GM23338 (cell line): ENCODE measurements around the gene SENP6. TPM values are rescaled to one million over a fixed set of nuclear protein-coding genes. Genes with fewer than 3 reads are reported as not detected.

Experiments used
- ATAC-seq: fragments of 200-7000 bp; cut with Tn5 transposase; 3 replicates; pipeline ENCODE4 v1.9.1; 2020
- DNase-seq: peaks from one replicate; pipeline ENCODE4 v3.0.0-alpha.2; 2015; ENCODE audit warnings: low spot score
- H2AFZ ChIP-seq: fragments of 200-600 bp; sonication (generic); 2 replicates; pipeline ENCODE4 v1.8.0; 2016; ENCODE audit warnings: antibody characterized with exemption, mild to moderate bottlenecking, moderate library complexity
- H3F3A ChIP-seq: fragments of 200-600 bp; sonication (generic); replicated peaks from 2 replicates; pipeline ENCODE4 v1.8.0; 2017; ENCODE audit warnings: antibody characterized with exemption, mixed run types, low read depth
- H3K27ac ChIP-seq: fragments of 200-600 bp; sonication (generic); 2 replicates; pipeline ENCODE4 v1.6.1; 2016; ENCODE audit warnings: low read depth
- H3K27me3 ChIP-seq: fragments of 200-600 bp; sonication (generic); 2 replicates; pipeline ENCODE4 v1.8.0; 2016; ENCODE audit warnings: mild to moderate bottlenecking, mixed run types, moderate library complexity; ENCODE audit not compliant: insufficient read depth
- H3K36me3 ChIP-seq: fragments of 200-600 bp; sonication (generic); 2 replicates; pipeline ENCODE4 v1.8.0; 2016; ENCODE audit warnings: mild to moderate bottlenecking; ENCODE audit not compliant: insufficient read depth
- H3K4me1 ChIP-seq: fragments of 200-600 bp; sonication (generic); 2 replicates; pipeline ENCODE4 v1.8.0; 2016; ENCODE audit warnings: mild to moderate bottlenecking, moderate library complexity; ENCODE audit not compliant: insufficient read depth
- H3K4me2 ChIP-seq: fragments of 200-600 bp; sonication (generic); 2 replicates; pipeline ENCODE4 v1.7.1; 2017; ENCODE audit warnings: mixed run types
- H3K4me3 ChIP-seq: fragments of 200-600 bp; sonication (generic); 2 replicates; pipeline ENCODE4 v1.6.1; 2016; ENCODE audit warnings: mixed run types
- H3K79me2 ChIP-seq: fragments of 200-600 bp; sonication (generic); replicated peaks from 2 replicates; pipeline ENCODE4 v1.8.0; 2017; ENCODE audit warnings: mild to moderate bottlenecking; ENCODE audit not compliant: insufficient read depth
- H3K9me2 ChIP-seq: fragments of 200-600 bp; sonication (generic); 2 replicates; pipeline ENCODE4 v1.8.0; 2017; ENCODE audit not compliant: insufficient read depth
- H4K20me1 ChIP-seq: fragments of 200-600 bp; sonication (generic); replicated peaks from 2 replicates; pipeline ENCODE4 v1.8.0; 2017; ENCODE audit warnings: mild to moderate bottlenecking; ENCODE audit not compliant: insufficient read depth
- H3K27ac Mint-ChIP-seq: 2 replicates; pipeline ENCODE4 v1.8.0; 2020; ENCODE audit warnings: inconsistent platforms, mild to moderate bottlenecking, moderate library complexity, mixed read lengths
- H3K27me3 Mint-ChIP-seq: 3 replicates; pipeline ENCODE4 v1.8.0; 2022; ENCODE audit warnings: low read depth, mild to moderate bottlenecking, moderate library complexity, mixed read lengths, inconsistent platforms; ENCODE audit not compliant: insufficient read depth, poor library complexity
- H3K36me3 Mint-ChIP-seq: 3 replicates; pipeline ENCODE4 v1.8.0; 2021; ENCODE audit warnings: low read depth, mild to moderate bottlenecking, inconsistent platforms, moderate library complexity, mixed read lengths
- H3K4me1 Mint-ChIP-seq: 3 replicates; pipeline ENCODE4 v1.8.0; 2020; ENCODE audit warnings: mild to moderate bottlenecking, inconsistent platforms, mixed read lengths
- H3K4me3 Mint-ChIP-seq: 3 replicates; pipeline ENCODE4 v1.8.0; 2021; ENCODE audit warnings: moderate library complexity, mild to moderate bottlenecking, inconsistent platforms, mixed read lengths
- H3K9me3 Mint-ChIP-seq: 3 replicates; pipeline ENCODE4 v1.8.0; 2020; ENCODE audit warnings: moderate library complexity, mild to moderate bottlenecking, inconsistent platforms, mixed read lengths
- CREB1 ChIP-seq: fragments of 250-450 bp; sonication (Bioruptor Pico); IDR thresholded peaks from 2 replicates; pipeline ENCODE4 v1.5.0; 2020; ENCODE audit warnings: low read depth, mild to moderate bottlenecking, moderate library complexity
- EZH2phosphoT487 ChIP-seq: fragments of 200-600 bp; sonication (generic); IDR thresholded peaks from one replicate; pipeline ENCODE4 v1.8.1; 2018; ENCODE audit warnings: antibody characterized with exemption; ENCODE audit not compliant: unreplicated experiment
- JUNB ChIP-seq: IDR thresholded peaks from one replicate; pipeline ENCODE4 v1.6.1; 2016; ENCODE audit warnings: antibody characterized with exemption; ENCODE audit not compliant: unreplicated experiment
- NANOG ChIP-seq: IDR thresholded peaks from 2 replicates; pipeline ENCODE4 v1.6.1; 2016; ENCODE audit warnings: antibody characterized with exemption, borderline replicate concordance
- POLR2AphosphoS5 ChIP-seq: IDR thresholded peaks from 2 replicates; pipeline ENCODE4 v1.6.1; 2016; ENCODE audit warnings: antibody characterized with exemption, low read depth
- ZNF331 ChIP-seq: fragments of 250-450 bp; sonication (Bioruptor Pico); IDR thresholded peaks from 2 replicates; pipeline ENCODE4 v1.5.0; 2020; ENCODE audit warnings: low read depth, mild to moderate bottlenecking, moderate library complexity
- ZNF462 ChIP-seq: fragments of 250-450 bp; sonication (Bioruptor Pico); IDR thresholded peaks from 2 replicates; pipeline ENCODE4 v1.5.0; 2020; ENCODE audit warnings: mild to moderate bottlenecking, moderate library complexity
- polyA plus RNA-seq: library from polyadenylated mRNA; unstranded; fragments of >200 nt; fragmentation: Nextera tagmentation; extraction: Ambion mirVana; gene quantifications from 2 replicates; pipeline ENCODE4 v1.2.1, GENCODE V29; 2016
- total RNA-seq: library from RNA; depleted of rRNA; stranded (reverse); fragments of >200 nt; shearing (Covaris generic); gene quantifications from 2 replicates; pipeline ENCODE4 v1.2.3, GENCODE V29; 2014
- TF ChIP-seq, protein P1 (sequence below): IDR thresholded peaks from 2 replicates; pipeline ENCODE4 v1.6.1; 2016; ENCODE audit warnings: antibody characterized with exemption
- TF ChIP-seq, protein P2 (sequence below): IDR thresholded peaks from one replicate; pipeline ENCODE4 v1.6.1; 2018; ENCODE audit warnings: antibody characterized with exemption; ENCODE audit not compliant: unreplicated experiment

SENP6 gene
- total and polyA plus RNA-seq, 2 experiments from 2014 or later = 66.6 to 114 TPM

- Histone ChIP-seq H3K27ac (no peak overlapping the region), H4K20me1 (no peaks in the 10 kb centered on the region), H3K9me2 (no peaks in the 10 kb centered on the region), H3K36me3 (peaks cover 32% of the 10 kb centered on the region), H3K4me2 (no peak overlapping the region), H3K27me3 (no peaks in the 10 kb centered on the region), H3K4me1 (no peaks in the 10 kb centered on the region), H3K79me2 (no peaks in the 10 kb centered on the region), H2AFZ (no peak overlapping the region), H3F3A (no peaks in the 10 kb centered on the region), H3K4me3 (no peak overlapping the region)
- DNase-seq (no peak), ATAC-seq (no peak)
- Mint-ChIP-seq H3K4me1 (no peaks in the 10 kb centered on the region), H3K27me3 (no peaks in the 10 kb centered on the region), H3K27ac (no peak overlapping the region), H3K9me3 (no peaks in the 10 kb centered on the region), H3K4me3 (no peak overlapping the region), H3K36me3 (peaks cover 43% of the 10 kb centered on the region; the same call in 2 of the 3 replicates)
- TF ChIP-seq CREB1 (CRISPR knock-in tag) = no peak
- TF ChIP-seq, protein P1, sequence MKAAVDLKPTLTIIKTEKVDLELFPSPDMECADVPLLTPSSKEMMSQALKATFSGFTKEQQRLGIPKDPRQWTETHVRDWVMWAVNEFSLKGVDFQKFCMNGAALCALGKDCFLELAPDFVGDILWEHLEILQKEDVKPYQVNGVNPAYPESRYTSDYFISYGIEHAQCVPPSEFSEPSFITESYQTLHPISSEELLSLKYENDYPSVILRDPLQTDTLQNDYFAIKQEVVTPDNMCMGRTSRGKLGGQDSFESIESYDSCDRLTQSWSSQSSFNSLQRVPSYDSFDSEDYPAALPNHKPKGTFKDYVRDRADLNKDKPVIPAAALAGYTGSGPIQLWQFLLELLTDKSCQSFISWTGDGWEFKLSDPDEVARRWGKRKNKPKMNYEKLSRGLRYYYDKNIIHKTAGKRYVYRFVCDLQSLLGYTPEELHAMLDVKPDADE = no peak
- TF ChIP-seq ZNF331 (CRISPR knock-in tag) = no peak
- TF ChIP-seq POLR2AphosphoS5 = no peak
- TF ChIP-seq EZH2phosphoT487 = no peak
- TF ChIP-seq ZNF462 (CRISPR knock-in tag) = no peak
- TF ChIP-seq, protein P2, sequence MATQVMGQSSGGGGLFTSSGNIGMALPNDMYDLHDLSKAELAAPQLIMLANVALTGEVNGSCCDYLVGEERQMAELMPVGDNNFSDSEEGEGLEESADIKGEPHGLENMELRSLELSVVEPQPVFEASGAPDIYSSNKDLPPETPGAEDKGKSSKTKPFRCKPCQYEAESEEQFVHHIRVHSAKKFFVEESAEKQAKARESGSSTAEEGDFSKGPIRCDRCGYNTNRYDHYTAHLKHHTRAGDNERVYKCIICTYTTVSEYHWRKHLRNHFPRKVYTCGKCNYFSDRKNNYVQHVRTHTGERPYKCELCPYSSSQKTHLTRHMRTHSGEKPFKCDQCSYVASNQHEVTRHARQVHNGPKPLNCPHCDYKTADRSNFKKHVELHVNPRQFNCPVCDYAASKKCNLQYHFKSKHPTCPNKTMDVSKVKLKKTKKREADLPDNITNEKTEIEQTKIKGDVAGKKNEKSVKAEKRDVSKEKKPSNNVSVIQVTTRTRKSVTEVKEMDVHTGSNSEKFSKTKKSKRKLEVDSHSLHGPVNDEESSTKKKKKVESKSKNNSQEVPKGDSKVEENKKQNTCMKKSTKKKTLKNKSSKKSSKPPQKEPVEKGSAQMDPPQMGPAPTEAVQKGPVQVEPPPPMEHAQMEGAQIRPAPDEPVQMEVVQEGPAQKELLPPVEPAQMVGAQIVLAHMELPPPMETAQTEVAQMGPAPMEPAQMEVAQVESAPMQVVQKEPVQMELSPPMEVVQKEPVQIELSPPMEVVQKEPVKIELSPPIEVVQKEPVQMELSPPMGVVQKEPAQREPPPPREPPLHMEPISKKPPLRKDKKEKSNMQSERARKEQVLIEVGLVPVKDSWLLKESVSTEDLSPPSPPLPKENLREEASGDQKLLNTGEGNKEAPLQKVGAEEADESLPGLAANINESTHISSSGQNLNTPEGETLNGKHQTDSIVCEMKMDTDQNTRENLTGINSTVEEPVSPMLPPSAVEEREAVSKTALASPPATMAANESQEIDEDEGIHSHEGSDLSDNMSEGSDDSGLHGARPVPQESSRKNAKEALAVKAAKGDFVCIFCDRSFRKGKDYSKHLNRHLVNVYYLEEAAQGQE = no peak
- TF ChIP-seq JUNB = no peak
- TF ChIP-seq NANOG = no peak
These were observed 109.5 kb downstream of the SENP6 start for GRCh38 chr6:75711173-75711572.
